Measurements from ENCODE around the gene HOXC5. TPM values are rescaled to one million over a fixed set of nuclear protein-coding genes. Genes with fewer than 3 reads are reported as not detected.

Gene HOXC5
- total and polyA plus RNA-seq, 2 donors (not counting 1 experiment from before 2014, with no cell fraction given) = not detected

GRCh38 chr12:54025499-54026405 is 7.1 kb upstream of the HOXC5 start:
- H3K4me1 Mint-ChIP-seq = peaks cover 11% of the 10 kb centered on the region

More at GRCh38 chr12:54025499-54026405, 7.1 kb upstream of the HOXC5 start:
- H3K27ac ChIP-seq (ENCODE audit: low read length in 2 of 2) = no peak overlapping the region
- intact Hi-C loops (cut with micrococcal nuclease) = no loop called here
- peaks cover 0 to 17% (median 0%) of the 10 kb centered on the region in 3 donors for H3K9me3 ChIP-seq (ENCODE audit: control extremely low read depth in 1 of 3, control insufficient read depth in 2 of 3, insufficient read depth in 1 of 3, low read length in 2 of 3)
- no peak overlapping the region for H2AFZ ChIP-seq (ENCODE audit: insufficient read depth, low read depth, low read length, poor library complexity, severe bottlenecking)
- H3K9me3 Mint-ChIP-seq (ENCODE audit: insufficient read depth) = no peaks in the 10 kb centered on the region
- no peak overlapping the region for H3K4me2 ChIP-seq (replicated peaks; ENCODE audit: low read depth, low read length, poor library complexity, severe bottlenecking)
- ATAC-seq (ENCODE audit: low read depth) (no peak), DNase-seq (no peak)
- peaks cover 0 to 93% (median 81%) of the 10 kb centered on the region in 4 experiments for H3K27me3 ChIP-seq (replicated peaks in 1 of 4; ENCODE audit: control extremely low read depth in 1 of 4, control insufficient read depth in 3 of 4, insufficient read depth in 4 of 4, low read length in 3 of 4)
- no peaks in the 10 kb centered on the region for H3K79me2 ChIP-seq (ENCODE audit: control insufficient read depth, insufficient read depth, low read length)
- CTCF ChIA-PET = interaction anchor here (0.7 to 2.7 kb wide), 4 partner anchors 20 to 370 kb away, joined by 3 to 12 read pairs (median 4); no protein-coding TSS in a partner anchor
- H3K4me3 ChIP-seq (ENCODE audit: control extremely low read depth in 1 of 5, extremely low read depth in 1 of 5, insufficient read depth in 1 of 5, low read depth in 2 of 5, low read length in 4 of 5) = no peak overlapping the region
- H3K27me3 Mint-ChIP-seq = peaks cover 75% of the 10 kb centered on the region
- no peaks in the 10 kb centered on the region for H4K20me1 ChIP-seq (ENCODE audit: control insufficient read depth, insufficient read depth, low read length, poor library complexity, severe bottlenecking)
- H3K27ac Mint-ChIP-seq = no peak overlapping the region
- H3K4me3 Mint-ChIP-seq = no peak overlapping the region
- H3K36me3 ChIP-seq (replicated peaks in 1 of 2; ENCODE audit: control extremely low read depth in 1 of 2, control insufficient read depth in 1 of 2, extremely low read depth in 1 of 2, insufficient read depth in 2 of 2, low read length in 1 of 2) = no peaks in the 10 kb centered on the region
- WGBS (ENCODE audit: insufficient coverage) = 33% methylated on average over 4 of the region's 7 CpGs
- no peak overlapping the region for H3K9ac ChIP-seq (ENCODE audit: low read length)
- TF ChIP-seq CTCF (IDR thresholded peaks at IDR 0.05) (no peak), EZH2 (IDR thresholded peaks at IDR 0.05; ENCODE audit: borderline replicate concordance, insufficient read depth, low read depth, low read length, poor library complexity, severe bottlenecking) (no peak)
- POLR2A ChIA-PET = no interaction called here
- peaks cover 0 to 28% of the 10 kb centered on the region in 2 donors for H3K4me1 ChIP-seq (ENCODE audit: control insufficient read depth in 2 of 2, insufficient read depth in 2 of 2, low read length in 2 of 2)
